Endothelial cell of umbilical vein (primary cell): Measurements from ENCODE around the gene KLK8.

ENCODE experiments used
- EZH2 ChIP-seq: IDR thresholded peaks from 2 replicates; pipeline ENCODE4 v1.6.1; 2012; ENCODE audit warnings: borderline replicate concordance, low read depth, mild to moderate bottlenecking, moderate library complexity, low read length, inconsistent platforms; ENCODE audit not compliant: severe bottlenecking
- GATA2 ChIP-seq: IDR thresholded peaks from 2 replicates; pipeline ENCODE4 v1.7.0; 2011; ENCODE audit warnings: low read depth, mild to moderate bottlenecking, moderate library complexity, mixed read lengths, low read length; ENCODE audit not compliant: insufficient read length, insufficient read depth
- POLR2A ChIP-seq: IDR thresholded peaks from 2 replicates; pipeline ENCODE4 v1.6.1; 2012; ENCODE audit warnings: low read depth, mild to moderate bottlenecking, control low read depth, low read length
- POLR2AphosphoS5 ChIP-seq: IDR thresholded peaks from 2 replicates; pipeline ENCODE4 v1.6.1; 2012; ENCODE audit warnings: low read depth, mild to moderate bottlenecking, control low read depth, low read length, moderate library complexity; ENCODE audit not compliant: insufficient read depth
- TF ChIP-seq, protein P1 (sequence below), 2 donors: IDR thresholded peaks; 1 replicate in 1 of 2; 2 replicates in 1 of 2; pipeline ENCODE4 v1.5.1; 2011; ENCODE audit warnings: low read length in 2 of 2, mild to moderate bottlenecking in 2 of 2, moderate library complexity in 2 of 2, control low read depth in 1 of 2, inconsistent platforms in 1 of 2, low read depth in 1 of 2; ENCODE audit not compliant: insufficient read depth in 1 of 2; ENCODE audit errors: extremely low read depth in 1 of 2

- TF ChIP-seq, protein P1, sequence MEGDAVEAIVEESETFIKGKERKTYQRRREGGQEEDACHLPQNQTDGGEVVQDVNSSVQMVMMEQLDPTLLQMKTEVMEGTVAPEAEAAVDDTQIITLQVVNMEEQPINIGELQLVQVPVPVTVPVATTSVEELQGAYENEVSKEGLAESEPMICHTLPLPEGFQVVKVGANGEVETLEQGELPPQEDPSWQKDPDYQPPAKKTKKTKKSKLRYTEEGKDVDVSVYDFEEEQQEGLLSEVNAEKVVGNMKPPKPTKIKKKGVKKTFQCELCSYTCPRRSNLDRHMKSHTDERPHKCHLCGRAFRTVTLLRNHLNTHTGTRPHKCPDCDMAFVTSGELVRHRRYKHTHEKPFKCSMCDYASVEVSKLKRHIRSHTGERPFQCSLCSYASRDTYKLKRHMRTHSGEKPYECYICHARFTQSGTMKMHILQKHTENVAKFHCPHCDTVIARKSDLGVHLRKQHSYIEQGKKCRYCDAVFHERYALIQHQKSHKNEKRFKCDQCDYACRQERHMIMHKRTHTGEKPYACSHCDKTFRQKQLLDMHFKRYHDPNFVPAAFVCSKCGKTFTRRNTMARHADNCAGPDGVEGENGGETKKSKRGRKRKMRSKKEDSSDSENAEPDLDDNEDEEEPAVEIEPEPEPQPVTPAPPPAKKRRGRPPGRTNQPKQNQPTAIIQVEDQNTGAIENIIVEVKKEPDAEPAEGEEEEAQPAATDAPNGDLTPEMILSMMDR (IDR thresholded peaks at IDR 0.05; ENCODE audit: extremely low read depth in 1 of 2, insufficient read depth in 1 of 2, low read depth in 1 of 2, low read length in 2 of 2) = no peak
- TF ChIP-seq EZH2 (no peak), POLR2A (no peak), GATA2 (no peak), POLR2AphosphoS5 (no peak)
Measured at GRCh38 chr19:51043497-51043896, 42.1 kb upstream of the KLK8 start.
